Uterus (tissue), 4 donors: Measurements from ENCODE around the gene FBXO21. TPM values are rescaled to one million over a fixed set of nuclear protein-coding genes. Genes with fewer than 3 reads are reported as not detected.
A peak's percentile ranks its signal among the peaks of the same experiment; 100 is the strongest.

Source experiments
- DNase-seq, 2 donors: peaks; one replicate each; pipeline ENCODE4 v3.0.0-alpha.2; 2019 to 2020
- H3K27ac ChIP-seq, 2 donors: fragments of 200-600 bp; sonication (generic); 1 replicate in 1 of 2; 2 replicates in 1 of 2; pipeline ENCODE4 v1.5.1; 2016 to 2018
- H3K27me3 ChIP-seq, 2 donors: fragments of 200-600 bp; sonication (generic); one replicate each; pipeline ENCODE4 v1.5.1; 2018 to 2019; ENCODE audit warnings: control low read depth in 1 of 2
- H3K36me3 ChIP-seq, 2 donors: fragments of 200-600 bp; sonication (generic); one replicate each; pipeline ENCODE4 v1.5.1; 2019; ENCODE audit warnings: control low read depth in 1 of 2
- H3K4me1 ChIP-seq, 2 donors: fragments of 200-600 bp; sonication (generic); one replicate each; pipeline ENCODE4 v1.5.1; 2018 to 2019; ENCODE audit warnings: control low read depth in 1 of 2
- H3K4me3 ChIP-seq, 2 donors: fragments of 200-600 bp; sonication (generic); 1 replicate in 1 of 2; 2 replicates in 1 of 2; pipeline ENCODE4 v1.5.1; 2018 to 2019; ENCODE audit warnings: mild to moderate bottlenecking in 1 of 2
- H3K9me3 ChIP-seq, 2 donors: fragments of 200-600 bp; sonication (generic); one replicate each; pipeline ENCODE4 v1.5.1; 2019; ENCODE audit warnings: control low read depth in 1 of 2
- POLR2A ChIP-seq, 2 donors: fragments of 450-650 bp; IDR thresholded peaks; one replicate each; pipeline ENCODE4 v1.6.1; 2016; ENCODE audit warnings: antibody characterized with exemption in 2 of 2, mild to moderate bottlenecking in 1 of 2, moderate library complexity in 1 of 2
- intact Hi-C: fragments of 100-400 bp; cut with DNase I; formaldehyde crosslinking; loops from one replicate; pipeline ENCODE4 v1.15.1; 2023; ENCODE audit warnings: low total_unique reads
- total RNA-seq, 4 donors: library from RNA; depleted of rRNA in 3 of 4; stranded (reverse); fragments of >200 nt in 3 of 4; gene quantifications; one replicate each; pipeline versions ENCODE4 v1.1.0 to v1.2.4, GENCODE V29; 2014 to 2023
- TF ChIP-seq, protein P1 (sequence below), 4 experiments: fragments of 200-600 bp in 2 of 4; fragments of 450-650 bp in 2 of 4; sonication (generic) in 2 of 4; IDR thresholded peaks; one replicate each; pipeline ENCODE4 v1.5.1; 2016 to 2019; ENCODE audit warnings: antibody characterized with exemption in 4 of 4, mild to moderate bottlenecking in 2 of 4, moderate library complexity in 1 of 4
- donor health status: DM: yes; HTN: yes; CAD: no.

FBXO21 gene
- total RNA-seq, 4 donors from 2014 or later = 66.2 to 152 (median 90.0) TPM

DNA sequence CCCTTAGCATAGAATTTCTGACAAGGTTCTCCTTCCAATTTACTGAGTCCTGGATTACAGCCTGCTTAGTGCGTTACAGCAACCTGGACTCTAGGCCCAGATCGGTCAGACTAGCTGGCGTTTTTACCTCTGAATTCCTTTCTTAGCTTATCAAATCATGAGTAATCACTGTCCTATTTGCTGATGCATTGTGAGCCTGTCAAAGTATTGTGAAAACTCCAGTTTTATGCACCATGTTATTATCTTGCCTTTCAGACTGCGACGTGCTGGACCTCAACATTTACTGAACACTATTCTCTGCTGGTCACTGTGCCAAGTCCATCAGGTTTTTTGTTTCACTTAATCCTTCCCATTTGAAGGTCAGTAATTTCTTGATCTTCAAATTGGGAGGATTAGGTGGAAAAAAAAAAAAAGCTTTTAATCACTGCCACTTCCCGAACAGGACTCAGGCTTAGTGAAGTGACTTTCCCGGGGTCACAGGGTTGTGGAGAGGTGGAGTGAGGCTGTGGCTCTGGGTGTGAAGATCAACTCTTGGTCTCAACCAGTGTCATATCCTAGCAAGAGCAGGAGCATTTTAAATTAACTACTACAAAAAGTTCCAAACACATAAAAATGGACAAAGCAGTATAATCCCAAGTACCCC lies 31.2 kb downstream of the FBXO21 start:
- no peak for DNase-seq
- intact Hi-C loops = no loop called here
- no peaks in the 10 kb centered on the region for H3K36me3 ChIP-seq

GRCh38 chr12:117158096-117158495 lies 32.2 kb downstream of the FBXO21 start:
- Histone ChIP-seq H3K27ac (no peak overlapping the region), H3K27me3 (no peaks in the 10 kb centered on the region), H3K36me3 (no peaks in the 10 kb centered on the region), H3K4me3 (no peak overlapping the region), H3K4me1 (no peaks in the 10 kb centered on the region), H3K9me3 (no peaks in the 10 kb centered on the region)
- TF ChIP-seq, protein P1, sequence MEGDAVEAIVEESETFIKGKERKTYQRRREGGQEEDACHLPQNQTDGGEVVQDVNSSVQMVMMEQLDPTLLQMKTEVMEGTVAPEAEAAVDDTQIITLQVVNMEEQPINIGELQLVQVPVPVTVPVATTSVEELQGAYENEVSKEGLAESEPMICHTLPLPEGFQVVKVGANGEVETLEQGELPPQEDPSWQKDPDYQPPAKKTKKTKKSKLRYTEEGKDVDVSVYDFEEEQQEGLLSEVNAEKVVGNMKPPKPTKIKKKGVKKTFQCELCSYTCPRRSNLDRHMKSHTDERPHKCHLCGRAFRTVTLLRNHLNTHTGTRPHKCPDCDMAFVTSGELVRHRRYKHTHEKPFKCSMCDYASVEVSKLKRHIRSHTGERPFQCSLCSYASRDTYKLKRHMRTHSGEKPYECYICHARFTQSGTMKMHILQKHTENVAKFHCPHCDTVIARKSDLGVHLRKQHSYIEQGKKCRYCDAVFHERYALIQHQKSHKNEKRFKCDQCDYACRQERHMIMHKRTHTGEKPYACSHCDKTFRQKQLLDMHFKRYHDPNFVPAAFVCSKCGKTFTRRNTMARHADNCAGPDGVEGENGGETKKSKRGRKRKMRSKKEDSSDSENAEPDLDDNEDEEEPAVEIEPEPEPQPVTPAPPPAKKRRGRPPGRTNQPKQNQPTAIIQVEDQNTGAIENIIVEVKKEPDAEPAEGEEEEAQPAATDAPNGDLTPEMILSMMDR (IDR thresholded peaks at IDR 0.05) = no peak
- no peak for TF ChIP-seq POLR2A (IDR thresholded peaks at IDR 0.05)
- no peak for DNase-seq
- intact Hi-C loops = no loop called here

More for the DNA sequence above, 31.2 kb downstream of the FBXO21 start:
- Histone ChIP-seq H3K4me1 (no peaks in the 10 kb centered on the region), H3K4me3 (no peak overlapping the region), H3K27me3 (no peaks in the 10 kb centered on the region), H3K27ac (no peak overlapping the region), H3K9me3 (no peaks in the 10 kb centered on the region)
- TF ChIP-seq POLR2A (IDR thresholded peaks at IDR 0.05) = no peak
- TF ChIP-seq, protein P1 (IDR thresholded peaks at IDR 0.05) = no peak

DNA sequence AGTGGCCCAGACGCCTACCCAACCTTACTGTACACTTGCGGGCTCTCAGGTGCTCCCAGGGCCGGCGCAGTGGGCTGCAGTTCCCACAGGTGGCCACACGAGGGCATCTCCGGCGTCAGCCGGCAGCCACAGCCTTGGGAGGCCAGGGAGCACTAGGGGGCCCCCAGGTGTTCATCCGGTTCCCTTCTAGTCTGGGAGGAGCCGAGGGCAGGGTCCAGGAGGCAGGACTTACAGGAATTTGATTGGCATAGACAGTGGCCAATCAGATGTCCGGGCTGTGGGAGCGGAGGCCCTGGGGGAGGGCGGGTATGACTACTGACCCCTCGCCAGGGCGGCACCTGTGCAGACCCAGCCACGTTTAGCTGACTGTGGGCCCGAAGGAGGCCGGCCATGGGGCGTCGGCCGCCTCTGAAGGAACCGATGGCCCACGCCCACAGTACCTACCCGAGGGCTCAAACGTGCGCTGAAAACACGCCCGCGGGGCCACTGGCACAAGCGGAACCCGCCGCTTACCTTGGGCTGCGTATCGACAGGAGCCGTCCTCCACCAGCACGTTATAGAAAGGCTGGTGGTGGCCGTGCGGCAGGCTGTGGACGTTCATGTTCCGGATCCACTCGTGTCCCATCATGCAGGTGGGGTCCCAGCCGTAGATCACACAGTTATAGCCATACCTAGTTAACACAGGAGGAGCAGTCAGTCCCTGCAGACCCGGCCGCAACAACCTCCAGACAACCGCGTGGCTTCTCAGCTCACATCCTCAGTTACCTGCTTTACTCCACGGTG lies 34.8 kb downstream of the FBXO21 start:
- intact Hi-C loops = no loop called here
- no peak overlapping the region for H3K4me3 ChIP-seq
- H3K4me1 ChIP-seq = no peaks in the 10 kb centered on the region
- peak in 1 of 2 donors; percentile 28 for DNase-seq
- no peak overlapping the region for H3K27ac ChIP-seq
- TF ChIP-seq, protein P1 (IDR thresholded peaks at IDR 0.05) = peak; percentile 29 to 59 (median 48)
- TF ChIP-seq POLR2A (IDR thresholded peaks at IDR 0.05) = no peak
- no peaks in the 10 kb centered on the region for H3K9me3 ChIP-seq
- H3K27me3 ChIP-seq = no peaks in the 10 kb centered on the region
- no peaks in the 10 kb centered on the region for H3K36me3 ChIP-seq

DNA sequence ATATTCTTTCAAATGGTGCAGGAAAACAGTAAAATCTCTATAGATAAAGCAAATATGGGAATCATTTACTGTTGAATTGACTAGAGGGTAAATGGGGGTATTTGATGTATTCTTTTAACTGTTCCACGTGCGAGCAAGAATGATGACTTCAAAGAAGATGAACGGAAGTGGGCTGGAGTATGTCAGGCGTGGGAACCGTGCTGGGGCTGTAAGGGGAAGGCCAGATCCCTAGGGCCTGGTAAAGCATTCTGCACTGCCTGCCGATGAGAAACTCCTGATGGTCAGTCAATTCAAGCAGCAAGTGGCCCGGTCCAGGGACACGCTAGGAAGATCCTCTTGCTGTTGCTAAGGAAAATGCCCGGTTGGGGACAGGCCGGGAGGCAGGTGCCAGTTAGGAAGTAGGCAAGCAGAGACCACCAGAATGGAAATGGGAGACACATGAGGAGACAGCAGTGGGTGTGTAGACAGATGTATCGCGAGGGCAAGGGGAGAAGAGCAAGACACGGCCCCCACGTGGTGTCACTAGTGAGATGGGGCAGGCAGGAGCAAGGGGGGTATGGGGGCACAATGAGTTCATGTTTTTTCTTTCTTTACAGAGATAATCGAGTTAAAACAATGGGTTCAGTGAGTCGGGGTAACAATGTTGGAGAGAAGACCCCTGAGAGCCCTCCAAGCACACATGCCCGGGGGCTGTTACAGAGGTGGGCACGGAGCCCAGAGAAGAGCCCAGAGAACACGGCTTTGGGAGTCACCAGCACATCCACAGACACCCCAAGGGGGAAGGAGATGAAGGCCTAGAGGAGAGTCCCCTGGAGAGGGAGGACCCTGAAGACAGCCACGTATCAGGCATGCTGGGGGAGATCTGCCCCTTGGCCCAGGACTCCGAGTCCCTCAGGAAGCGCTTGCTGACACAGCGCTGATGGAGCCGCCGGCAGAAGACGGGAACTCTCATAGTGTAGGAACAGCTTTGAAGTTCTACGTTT lies 37.2 kb downstream of the FBXO21 start:
- no peak overlapping the region for H3K27ac ChIP-seq
- no peak for DNase-seq
- no peaks in the 10 kb centered on the region for H3K27me3 ChIP-seq
- no peaks in the 10 kb centered on the region for H3K9me3 ChIP-seq
- intact Hi-C loops = no loop called here
- H3K4me1 ChIP-seq = no peaks in the 10 kb centered on the region
- H3K4me3 ChIP-seq = no peak overlapping the region
- TF ChIP-seq, protein P1 (IDR thresholded peaks at IDR 0.05) = no peak
- TF ChIP-seq POLR2A (IDR thresholded peaks at IDR 0.05) = no peak
- no peaks in the 10 kb centered on the region for H3K36me3 ChIP-seq
